Thoracic aorta (tissue), 2 donors: ENCODE measurements around the gene FAM185A. TPM values are rescaled to one million over a fixed set of nuclear protein-coding genes. Genes with fewer than 3 reads are reported as not detected.
"Not testable (repeated sequence)": the region's sequence is repeated elsewhere in the genome, so short reads cannot be mapped to it uniquely, and the experiment has no call there.

Source experiments
- ATAC-seq: fragments of 150-250 bp; one replicate; pipeline ENCODE4 v1.8.0; 2017; ENCODE audit warnings: low read depth; ENCODE audit not compliant: insufficient number of reproducible peaks, low FRiP score
- DNase-seq: peaks from one replicate; pipeline ENCODE4 v3.0.0-alpha.2; 2020; ENCODE audit warnings: low spot score
- H3K27ac ChIP-seq, 2 donors: fragments of 200-600 bp; sonication (generic); 1 replicate in 1 of 2; 2 replicates in 1 of 2; pipeline ENCODE4 v1.5.1; 2016; ENCODE audit warnings: mild to moderate bottlenecking in 2 of 2, moderate library complexity in 2 of 2
- H3K27me3 ChIP-seq: fragments of 200-600 bp; sonication (generic); replicated peaks from 2 replicates; pipeline ENCODE4 v1.6.0; 2016; ENCODE audit warnings: mild to moderate bottlenecking; ENCODE audit not compliant: insufficient read depth
- H3K36me3 ChIP-seq: fragments of 200-600 bp; sonication (generic); one replicate; pipeline ENCODE4 v1.5.1; 2016
- H3K4me1 ChIP-seq, 2 donors: fragments of 200-600 bp; sonication (generic); 1 replicate in 1 of 2; 2 replicates in 1 of 2; pipeline versions ENCODE4 v1.5.1 to v1.6.0; 2016; ENCODE audit warnings: low read depth in 2 of 2, mild to moderate bottlenecking in 1 of 2; ENCODE audit not compliant: control insufficient read depth in 1 of 2
- H3K4me3 ChIP-seq: fragments of 200-600 bp; sonication (generic); 2 replicates; pipeline ENCODE4 v1.5.1; 2016; ENCODE audit warnings: mild to moderate bottlenecking
- H3K9me3 ChIP-seq: fragments of 200-600 bp; sonication (generic); 2 replicates; pipeline ENCODE4 v1.5.1; 2016
- total RNA-seq, 2 donors: library from RNA; depleted of rRNA; stranded (reverse); fragments of >200 nt; gene quantifications; one replicate each; pipeline versions ENCODE4 v1.1.0 to v1.2.3, GENCODE V29; 2016
- TF ChIP-seq, protein P1 (sequence below): fragments of 200-600 bp; sonication (generic); IDR thresholded peaks from one replicate; pipeline ENCODE4 v1.5.1; 2019; ENCODE audit warnings: antibody characterized with exemption

The FAM185A gene
- total RNA-seq, 2 donors from 2014 or later: 19.0 to 22.4 TPM

DNA sequence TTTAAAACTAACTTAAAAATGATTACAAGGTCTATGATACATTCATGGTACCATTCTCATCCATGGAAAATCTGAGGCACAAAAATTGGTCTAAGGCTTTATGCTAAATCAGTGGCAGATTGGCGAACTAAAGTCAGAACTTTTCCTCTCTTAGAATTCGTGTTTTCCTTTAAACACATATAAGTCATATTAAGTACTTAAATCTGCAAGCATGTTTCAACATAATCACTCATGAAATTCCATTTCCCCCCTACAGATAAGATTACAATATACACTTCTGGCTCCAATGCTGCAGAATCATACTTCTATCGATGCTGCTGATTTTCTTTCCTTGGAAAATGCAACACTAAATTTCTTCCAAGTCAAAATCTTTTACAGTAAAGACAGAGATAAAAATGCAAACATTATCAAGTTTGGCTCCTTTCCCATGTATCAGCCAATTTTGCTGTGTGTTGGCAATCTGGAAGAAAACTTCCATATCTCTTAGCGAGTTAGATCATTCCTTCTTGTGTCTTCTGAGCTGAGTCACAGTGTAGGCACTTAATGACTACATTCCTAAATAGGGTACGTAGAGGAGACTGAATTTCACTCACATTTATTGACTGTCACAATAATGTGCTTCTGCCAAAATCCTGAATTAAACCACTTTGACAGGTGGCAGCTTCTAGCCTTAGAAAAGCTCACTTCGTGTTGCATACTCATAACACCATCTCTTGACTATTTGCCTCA lies 87.6 kb downstream of the FAM185A start:
- Histone ChIP-seq H3K4me1 (peaks cover 9 to 14% of the 10 kb centered on the region in 2 donors), H3K27ac (peak overlapping the region in 1 of 2 donors; percentile 27), H3K36me3 (no peaks in the 10 kb centered on the region), H3K9me3 (no peaks in the 10 kb centered on the region), H3K4me3 (no peak overlapping the region), H3K27me3 (no peaks in the 10 kb centered on the region)
- no peak for DNase-seq
- peak; percentile 65 for ATAC-seq
- TF ChIP-seq, protein P1, sequence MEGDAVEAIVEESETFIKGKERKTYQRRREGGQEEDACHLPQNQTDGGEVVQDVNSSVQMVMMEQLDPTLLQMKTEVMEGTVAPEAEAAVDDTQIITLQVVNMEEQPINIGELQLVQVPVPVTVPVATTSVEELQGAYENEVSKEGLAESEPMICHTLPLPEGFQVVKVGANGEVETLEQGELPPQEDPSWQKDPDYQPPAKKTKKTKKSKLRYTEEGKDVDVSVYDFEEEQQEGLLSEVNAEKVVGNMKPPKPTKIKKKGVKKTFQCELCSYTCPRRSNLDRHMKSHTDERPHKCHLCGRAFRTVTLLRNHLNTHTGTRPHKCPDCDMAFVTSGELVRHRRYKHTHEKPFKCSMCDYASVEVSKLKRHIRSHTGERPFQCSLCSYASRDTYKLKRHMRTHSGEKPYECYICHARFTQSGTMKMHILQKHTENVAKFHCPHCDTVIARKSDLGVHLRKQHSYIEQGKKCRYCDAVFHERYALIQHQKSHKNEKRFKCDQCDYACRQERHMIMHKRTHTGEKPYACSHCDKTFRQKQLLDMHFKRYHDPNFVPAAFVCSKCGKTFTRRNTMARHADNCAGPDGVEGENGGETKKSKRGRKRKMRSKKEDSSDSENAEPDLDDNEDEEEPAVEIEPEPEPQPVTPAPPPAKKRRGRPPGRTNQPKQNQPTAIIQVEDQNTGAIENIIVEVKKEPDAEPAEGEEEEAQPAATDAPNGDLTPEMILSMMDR: no peak

DNA sequence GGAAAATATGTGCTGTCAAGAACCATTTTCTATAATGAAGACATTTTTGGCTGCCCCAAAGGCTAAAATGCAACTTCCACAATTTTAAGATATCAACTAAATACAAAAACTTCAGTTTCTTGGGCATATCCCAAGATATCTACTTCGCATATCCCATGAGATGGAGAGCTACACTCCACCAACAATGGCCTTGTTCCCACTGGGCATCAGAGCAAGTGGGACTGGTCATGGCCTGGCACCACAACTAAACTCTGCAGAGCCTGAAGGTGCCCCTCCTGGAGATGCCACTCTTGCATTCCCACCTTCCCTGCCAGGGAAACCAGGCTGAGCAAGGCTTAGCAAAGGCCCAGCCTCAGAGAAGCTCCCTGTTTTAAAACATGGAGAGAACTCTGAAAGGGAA lies 88.2 kb downstream of the FAM185A start:
- Histone ChIP-seq H3K36me3 (no peaks in the 10 kb centered on the region), H3K4me1 (peaks cover 9 to 14% of the 10 kb centered on the region in 2 donors), H3K27me3 (no peaks in the 10 kb centered on the region), H3K27ac (peak overlapping the region in 1 of 2 donors; percentile 27), H3K9me3 (no peaks in the 10 kb centered on the region), H3K4me3 (no peak overlapping the region)
- DNase-seq (no peak), ATAC-seq (no peak)
- TF ChIP-seq, protein P1: no peak

DNA sequence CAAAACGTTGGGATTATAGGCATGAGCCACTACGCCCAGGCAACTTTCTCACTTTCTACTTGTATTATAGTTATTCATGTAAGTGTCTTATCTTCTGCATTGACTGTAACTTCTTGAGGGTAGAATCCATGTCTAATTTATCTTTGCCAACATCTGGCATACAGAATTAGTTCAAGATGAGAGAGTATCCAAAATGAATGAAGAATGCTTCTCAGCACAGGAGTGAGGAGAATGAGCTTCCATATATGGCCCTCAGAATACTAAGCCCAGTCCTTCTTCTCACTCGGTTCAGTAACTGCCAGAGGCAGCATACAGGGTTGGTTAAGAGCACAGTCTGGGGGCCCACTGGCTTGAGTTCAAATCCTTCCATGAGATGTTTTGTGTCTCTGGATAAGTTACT lies 89.0 kb downstream of the FAM185A start:
- H3K27me3 ChIP-seq: no peaks in the 10 kb centered on the region
- TF ChIP-seq, protein P1: no peak
- H3K4me3 ChIP-seq: no peak overlapping the region
- peak overlapping the region in 1 of 2 donors; percentile 27 for H3K27ac ChIP-seq
- H3K36me3 ChIP-seq: no peaks in the 10 kb centered on the region
- no peaks in the 10 kb centered on the region for H3K9me3 ChIP-seq
- DNase-seq (no peak), ATAC-seq (no peak)
- peaks cover 9 to 14% of the 10 kb centered on the region in 2 donors for H3K4me1 ChIP-seq

DNA sequence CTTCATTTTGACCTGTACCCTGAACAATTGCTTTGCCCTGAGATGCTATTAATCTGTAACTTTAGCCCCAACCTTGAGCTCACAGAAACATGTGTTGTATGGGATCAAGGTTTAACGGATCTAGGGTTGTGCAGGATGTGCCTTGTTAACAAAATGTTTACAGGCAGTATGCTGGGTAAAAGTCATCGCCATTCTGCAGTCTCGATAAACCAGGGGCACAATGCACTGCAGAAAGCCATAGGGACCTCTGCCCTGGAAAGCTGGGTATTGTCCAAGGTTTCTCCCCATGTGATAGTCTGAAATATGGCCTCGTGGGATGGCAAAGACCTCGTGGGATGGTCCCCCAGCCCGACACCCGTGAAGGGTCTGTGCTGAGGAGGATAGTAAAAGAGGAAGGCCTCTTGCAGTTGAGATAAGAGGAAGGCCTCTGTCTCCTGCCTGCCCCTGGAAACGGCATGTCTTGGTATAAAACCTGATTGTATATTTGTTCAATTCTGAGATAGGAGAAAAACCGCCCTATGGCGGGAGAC lies 89.8 kb downstream of the FAM185A start:
- H3K4me3 ChIP-seq, ATAC-seq, H3K36me3 ChIP-seq, H3K27me3 ChIP-seq, H3K27ac ChIP-seq, H3K9me3 ChIP-seq, DNase-seq: not testable (repeated sequence)
- H3K4me1 ChIP-seq: peaks cover 9 to 14% of the 10 kb centered on the region in 2 donors

DNA sequence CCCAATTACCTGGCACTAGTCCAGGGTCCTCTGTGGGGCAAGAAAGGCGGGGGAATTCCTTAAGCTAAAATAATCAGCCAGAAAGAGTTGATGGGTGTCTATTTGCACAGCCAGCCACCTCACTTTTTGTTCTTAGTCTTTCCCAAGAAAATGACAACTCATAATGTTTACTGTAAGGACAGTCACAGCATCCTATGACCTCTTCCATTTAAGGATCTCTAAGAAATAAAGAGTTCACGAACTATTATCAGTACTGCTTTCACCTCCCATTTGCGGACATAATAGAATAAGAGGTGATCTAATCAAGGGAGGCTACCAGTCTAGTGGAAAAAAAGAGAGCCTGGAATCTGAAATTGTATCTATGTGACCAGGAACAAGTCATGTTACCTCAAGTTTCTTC lies 91.6 kb downstream of the FAM185A start:
- Histone ChIP-seq H3K36me3 (no peaks in the 10 kb centered on the region), H3K4me1 (peaks cover 9 to 14% of the 10 kb centered on the region in 2 donors), H3K27me3 (no peaks in the 10 kb centered on the region), H3K27ac (no peak overlapping the region), H3K4me3 (no peak overlapping the region), H3K9me3 (no peaks in the 10 kb centered on the region)
- TF ChIP-seq, protein P1: no peak
- ATAC-seq (no peak), DNase-seq (no peak)
